Retinal pigment epithelial cell (primary cell): ENCODE measurements around the gene ACO1.

Experiments used
- DNase-seq: peaks from one replicate; pipeline ENCODE4 v3.0.0-alpha.2; 2010; ENCODE audit warnings: low read depth
- H3K4me3 ChIP-seq: 2 replicates; pipeline ENCODE4 v1.5.1; 2011; ENCODE audit warnings: mild to moderate bottlenecking, low read length, control low read depth, moderate library complexity
- CTCF ChIP-seq: conservative IDR thresholded peaks from 2 replicates; pipeline ENCODE4 v1.5.1; 2011; ENCODE audit warnings: low read depth, low read length, control low read depth, inconsistent platforms

ACO1 gene

GRCh38 chr9:32502464-32502863, 118.0 kb downstream of the ACO1 start:
- TF ChIP-seq CTCF = no peak
- DNase-seq = no peak
- H3K4me3 ChIP-seq = no peak overlapping the region

- DNase-seq = no peak
- H3K4me3 ChIP-seq = no peak overlapping the region
- TF ChIP-seq CTCF = no peak
Observed at GRCh38 chr9:32503008-32503407, 118.6 kb downstream of the ACO1 start.
